Measurements from ENCODE around the gene SEC14L5.
A peak's percentile ranks its signal among the peaks of the same experiment; 100 is the strongest.
"Not testable (repeated sequence)": the region's sequence is repeated elsewhere in the genome, so short reads cannot be mapped to it uniquely, and the experiment has no call there.

Gene SEC14L5

GRCh38 chr16:4957720-4958509 lies at the start of gene SEC14L5:
SEC14L5 (plus strand) TSS chr16:4958330; CDS start chr16:4959324, 994 bp downstream.
- peak; percentile 91 for DNase-seq

GRCh38 chr16:4908854-4909401 lies 49.2 kb upstream of the SEC14L5 start:
- no peak for DNase-seq

GRCh38 chr16:4909825-4910224 lies 48.3 kb upstream of the SEC14L5 start:
- no peak for DNase-seq

GRCh38 chr16:4910828-4911227 lies 47.3 kb upstream of the SEC14L5 start:
- DNase-seq, result no peak

GRCh38 chr16:4911970-4912386 lies 46.2 kb upstream of the SEC14L5 start:
- no peak for DNase-seq

GRCh38 chr16:4913130-4913773 lies 44.9 kb upstream of the SEC14L5 start:
- no peak for DNase-seq

- DNase-seq, result no peak
These were observed 44.2 kb upstream of the SEC14L5 start for GRCh38 chr16:4913774-4914525.

GRCh38 chr16:4914528-4915225 lies 43.5 kb upstream of the SEC14L5 start:
- no peak for DNase-seq

- no peak for DNase-seq
These were observed 42.8 kb upstream of the SEC14L5 start for GRCh38 chr16:4915226-4915761.

GRCh38 chr16:4917117-4917516 lies 41.0 kb upstream of the SEC14L5 start:
- no peak for DNase-seq

- DNase-seq, result no peak
These were observed 39.3 kb upstream of the SEC14L5 start for GRCh38 chr16:4918781-4919251.

GRCh38 chr16:4920826-4921225 lies 37.3 kb upstream of the SEC14L5 start:
- no peak for DNase-seq

- no peak for DNase-seq
These were observed 35.3 kb upstream of the SEC14L5 start for GRCh38 chr16:4922721-4923342.

GRCh38 chr16:4923853-4924252 lies 34.3 kb upstream of the SEC14L5 start:
- no peak for DNase-seq

GRCh38 chr16:4924593-4925292 lies 33.4 kb upstream of the SEC14L5 start:
- peak; percentile 19 for DNase-seq

GRCh38 chr16:4925293-4925607 lies 32.9 kb upstream of the SEC14L5 start:
- DNase-seq, result no peak

GRCh38 chr16:4925791-4926190 lies 32.3 kb upstream of the SEC14L5 start:
- no peak for DNase-seq

GRCh38 chr16:4926928-4927327 lies 31.2 kb upstream of the SEC14L5 start:
- DNase-seq, result no peak

GRCh38 chr16:4927661-4928060 lies 30.5 kb upstream of the SEC14L5 start:
- no peak for DNase-seq

GRCh38 chr16:4928227-4928626 lies 29.9 kb upstream of the SEC14L5 start:
- DNase-seq, result no peak

- not testable (repeated sequence) for DNase-seq
These were observed 28.5 kb upstream of the SEC14L5 start for GRCh38 chr16:4929619-4930018.

Data from SHP77 treated with DMSO at 0.1 percent for 48 hours (cell line).